Measurements from ENCODE around the gene DAO. TPM values are rescaled to one million over a fixed set of nuclear protein-coding genes. Genes with fewer than 3 reads are reported as not detected.

Gene DAO
- total and polyA plus RNA-seq, 8 donors = not detected

Small RNAs within 50 kb of the gene (small RNA-seq; reads per million reads assigned to genes)
- gene MIR619 (0 reads per million in 4 donors), gene RNU6-361P (0 reads per million in 4 donors)

Other genes starting within 250 kb of the DAO start
- gene SELPLG, start 246.2 kb upstream of the DAO start, total RNA-seq = 1 to 10 TPM; 1.2 to 6.1 (median 2.4) TPM
- gene SELPLG, start 246.2 kb upstream of the DAO start, polyA plus RNA-seq = 1 to 10 TPM; 1.7 to 4.1 (median 3.5) TPM
- gene CORO1C, start 148.6 kb upstream of the DAO start, total RNA-seq = 100 to 1,000 TPM; 143 to 392 (median 188) TPM
- gene CORO1C, start 148.6 kb upstream of the DAO start, polyA plus RNA-seq = 10 to 100 TPM; 27.4 to 45.4 (median 44.1) TPM
- gene SSH1, start 22.5 kb upstream of the DAO start, total RNA-seq = 100 to 1,000 TPM in 1 of 5 donors, 10 to 100 TPM in 4; 10.1 to 172 (median 22.9) TPM
- gene SSH1, start 22.5 kb upstream of the DAO start, polyA plus RNA-seq = 1 to 10 TPM; 2.3 to 6.0 (median 3.2) TPM
- gene SVOP, start 141.0 kb downstream of the DAO start, total RNA-seq = under 1 TPM in 2 of 5 donors, not detected in 3; 0.37 to 0.89 TPM
- gene SVOP, start 141.0 kb downstream of the DAO start, polyA plus RNA-seq = 1 to 10 TPM in 1 of 3 donors, under 1 TPM in 2; 0.08 to 2.0 (median 0.19) TPM
- 10 to 100 TPM; 10.3 to 41.4 (median 12.9) TPM for gene USP30, start 172.5 kb downstream of the DAO start, total RNA-seq
- gene USP30, start 172.5 kb downstream of the DAO start, polyA plus RNA-seq = 1 to 10 TPM; 3.2 to 5.7 (median 3.4) TPM
- gene ALKBH2, start 213.4 kb downstream of the DAO start, total RNA-seq = 10 to 100 TPM in 4 of 5 donors, not detected in 1; 12.3 to 28.1 (median 22.0) TPM
- 10 to 100 TPM; 17.0 to 33.3 (median 22.3) TPM for gene ALKBH2, start 213.4 kb downstream of the DAO start, polyA plus RNA-seq
- 10 to 100 TPM; 13.8 to 27.2 (median 16.9) TPM for gene UNG, start 217.5 kb downstream of the DAO start, total RNA-seq
- gene UNG, start 217.5 kb downstream of the DAO start, polyA plus RNA-seq = 10 to 100 TPM; 18.4 to 20.6 (median 18.8) TPM
- gene ACACB, start 236.5 kb downstream of the DAO start, total RNA-seq = 1,000 to 10,000 TPM in 1 of 5 donors, 100 to 1,000 TPM in 1, 10 to 100 TPM in 3; 47.2 to 2,520 (median 84.1) TPM
- 10 to 100 TPM in 2 of 3 donors, 1 to 10 TPM in 1; 6.1 to 15.0 (median 11.9) TPM for gene ACACB, start 236.5 kb downstream of the DAO start, polyA plus RNA-seq

Measured in stomach (tissue), 8 donors.